ENCODE results near the gene CDC42EP4. TPM values are rescaled to one million over a fixed set of nuclear protein-coding genes. Genes with fewer than 3 reads are reported as not detected.

CDC42EP4 gene
- total RNA-seq, 1 experiment from 2014 or later: 60.1 TPM

DNA sequence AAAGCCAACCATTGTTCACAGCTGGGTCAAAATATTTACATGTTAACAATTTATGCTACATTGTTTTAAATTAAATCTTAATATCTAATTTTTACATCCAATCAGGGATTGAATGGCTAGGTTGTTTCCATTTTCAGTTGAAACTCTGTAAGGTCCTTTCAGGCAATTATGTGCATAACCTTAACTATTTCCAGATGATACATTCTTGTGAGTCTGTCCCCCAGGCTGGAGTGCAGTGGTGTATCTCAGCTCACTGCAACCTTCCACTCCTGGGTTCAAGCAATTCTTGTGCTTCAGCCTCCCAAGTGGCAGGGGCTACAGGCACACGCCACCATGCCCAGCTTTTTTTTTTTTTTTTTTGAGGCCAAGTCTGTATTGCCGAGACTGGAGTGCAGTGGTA lies 10.4 kb downstream of the CDC42EP4 start:
- BruUV-seq (replicated peaks): no TSS peak
- TF ChIP-seq, protein P1, sequence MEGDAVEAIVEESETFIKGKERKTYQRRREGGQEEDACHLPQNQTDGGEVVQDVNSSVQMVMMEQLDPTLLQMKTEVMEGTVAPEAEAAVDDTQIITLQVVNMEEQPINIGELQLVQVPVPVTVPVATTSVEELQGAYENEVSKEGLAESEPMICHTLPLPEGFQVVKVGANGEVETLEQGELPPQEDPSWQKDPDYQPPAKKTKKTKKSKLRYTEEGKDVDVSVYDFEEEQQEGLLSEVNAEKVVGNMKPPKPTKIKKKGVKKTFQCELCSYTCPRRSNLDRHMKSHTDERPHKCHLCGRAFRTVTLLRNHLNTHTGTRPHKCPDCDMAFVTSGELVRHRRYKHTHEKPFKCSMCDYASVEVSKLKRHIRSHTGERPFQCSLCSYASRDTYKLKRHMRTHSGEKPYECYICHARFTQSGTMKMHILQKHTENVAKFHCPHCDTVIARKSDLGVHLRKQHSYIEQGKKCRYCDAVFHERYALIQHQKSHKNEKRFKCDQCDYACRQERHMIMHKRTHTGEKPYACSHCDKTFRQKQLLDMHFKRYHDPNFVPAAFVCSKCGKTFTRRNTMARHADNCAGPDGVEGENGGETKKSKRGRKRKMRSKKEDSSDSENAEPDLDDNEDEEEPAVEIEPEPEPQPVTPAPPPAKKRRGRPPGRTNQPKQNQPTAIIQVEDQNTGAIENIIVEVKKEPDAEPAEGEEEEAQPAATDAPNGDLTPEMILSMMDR (IDR thresholded peaks at IDR 0.05; ENCODE audit: unreplicated experiment): no peak
- no peak overlapping the region for H3K4me3 Mint-ChIP-seq (ENCODE audit: low read depth, unreplicated experiment)
- DNase-seq: no peak
- peaks cover 44% of the 10 kb centered on the region for H3K4me1 Mint-ChIP-seq (ENCODE audit: low read depth, unreplicated experiment)
- CTCF ChIA-PET: interaction anchor here (0.6 to 0.7 kb wide), 3 partner anchors 9 to 889 kb away, joined by 3 to 4 read pairs (median 3); no protein-coding TSS in a partner anchor
- H3K36me3 Mint-ChIP-seq (ENCODE audit: insufficient read depth, unreplicated experiment): peaks cover 21% of the 10 kb centered on the region
- H3K9me3 Mint-ChIP-seq (ENCODE audit: low read depth, unreplicated experiment): no peaks in the 10 kb centered on the region
- intact Hi-C loops (cut with micrococcal nuclease; ENCODE audit: unreplicated experiment): no loop called here
- no peaks in the 10 kb centered on the region for H3K27me3 Mint-ChIP-seq (ENCODE audit: unreplicated experiment)
- H3K27ac Mint-ChIP-seq (ENCODE audit: unreplicated experiment): no peak overlapping the region

GRCh38 chr17:73300392-73300791 lies 11.4 kb downstream of the CDC42EP4 start:
- H3K9me3 Mint-ChIP-seq (ENCODE audit: low read depth, unreplicated experiment): no peaks in the 10 kb centered on the region
- DNase-seq: no peak
- BruUV-seq (replicated peaks): no TSS peak
- H3K27ac Mint-ChIP-seq (ENCODE audit: unreplicated experiment): peak overlapping the region; percentile 47
- intact Hi-C loops (cut with micrococcal nuclease; ENCODE audit: unreplicated experiment): no loop called here
- no peak overlapping the region for H3K4me3 Mint-ChIP-seq (ENCODE audit: low read depth, unreplicated experiment)
- CTCF ChIA-PET: interaction anchor here (0.5 to 0.6 kb wide), 2 partner anchors 158 to 1963 kb away, joined by 3 to 9 read pairs; no protein-coding TSS in a partner anchor
- peaks cover 21% of the 10 kb centered on the region for H3K36me3 Mint-ChIP-seq (ENCODE audit: insufficient read depth, unreplicated experiment)
- H3K4me1 Mint-ChIP-seq (ENCODE audit: low read depth, unreplicated experiment): peaks cover 40% of the 10 kb centered on the region
- H3K27me3 Mint-ChIP-seq (ENCODE audit: unreplicated experiment): no peaks in the 10 kb centered on the region
- TF ChIP-seq, protein P1 (IDR thresholded peaks at IDR 0.05; ENCODE audit: unreplicated experiment): no peak

DNA sequence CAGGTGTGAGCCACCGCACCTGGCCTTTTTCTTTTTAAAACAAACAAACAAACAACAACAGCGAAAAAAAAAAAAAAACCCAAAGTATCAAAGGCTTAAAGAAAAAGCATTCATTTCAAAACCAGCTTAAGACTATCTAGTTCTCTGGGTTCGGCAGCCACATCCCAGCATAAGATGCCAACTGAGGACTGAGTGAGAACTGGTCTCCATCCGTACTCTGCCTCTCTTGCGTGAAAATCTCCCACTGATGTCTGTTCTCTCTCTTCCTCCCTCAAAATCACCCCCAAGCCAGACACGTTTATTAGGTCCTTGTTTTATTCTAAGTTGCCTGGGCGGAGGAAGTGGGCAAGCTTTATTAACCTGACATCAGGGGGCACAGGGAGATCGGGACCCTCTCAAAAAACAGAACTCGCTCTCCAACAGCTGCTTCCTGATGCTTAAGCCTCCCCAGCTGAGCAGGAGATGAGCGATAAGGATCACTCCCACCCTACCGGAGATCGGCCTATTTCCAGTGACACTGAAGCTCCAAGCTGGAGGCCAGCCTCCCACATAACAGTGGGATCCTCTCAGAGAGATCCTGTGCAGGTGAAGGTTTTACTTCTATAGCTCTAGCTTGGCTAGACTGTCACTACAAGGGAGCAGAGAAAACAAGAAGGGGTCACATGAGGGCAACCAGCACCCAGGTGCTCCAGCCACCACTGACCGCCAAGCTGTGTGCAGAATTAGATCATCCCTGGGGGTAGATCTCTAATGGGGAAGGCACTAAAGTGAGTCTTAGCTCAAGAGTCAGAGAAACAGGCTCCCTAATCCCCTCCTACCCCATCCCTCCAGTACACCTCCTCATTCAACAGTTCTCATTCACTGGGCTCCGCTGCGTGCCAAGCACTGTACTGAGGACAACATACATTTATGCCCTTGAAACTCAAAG lies 13.6 kb downstream of the CDC42EP4 start:
- DNase-seq: no peak
- Mint-ChIP-seq H3K27me3 (ENCODE audit: unreplicated experiment) (no peaks in the 10 kb centered on the region), H3K4me1 (ENCODE audit: low read depth, unreplicated experiment) (peaks cover 29% of the 10 kb centered on the region), H3K4me3 (ENCODE audit: low read depth, unreplicated experiment) (no peak overlapping the region), H3K27ac (ENCODE audit: unreplicated experiment) (no peak overlapping the region), H3K9me3 (ENCODE audit: low read depth, unreplicated experiment) (no peaks in the 10 kb centered on the region), H3K36me3 (ENCODE audit: insufficient read depth, unreplicated experiment) (peaks cover 31% of the 10 kb centered on the region)
- CTCF ChIA-PET: interaction anchor here (0.6 to 1.2 kb wide), 4 partner anchors 10 to 550 kb away, joined by 3 to 5 read pairs (median 4); no protein-coding TSS in a partner anchor
- intact Hi-C loops (cut with micrococcal nuclease; ENCODE audit: unreplicated experiment): no loop called here
- BruUV-seq (replicated peaks): no TSS peak
- TF ChIP-seq, protein P1 (IDR thresholded peaks at IDR 0.05; ENCODE audit: unreplicated experiment): no peak

GRCh38 chr17:73293480-73293911 lies 18.3 kb downstream of the CDC42EP4 start:
- CTCF ChIA-PET: interaction anchor here (0.7 to 1.9 kb wide), 4 partner anchors 11 to 31 kb away, joined by 3 to 6 read pairs (median 5); partner anchors contain the start of gene CDC42EP4
- Mint-ChIP-seq H3K36me3 (ENCODE audit: insufficient read depth, unreplicated experiment) (peaks cover 52% of the 10 kb centered on the region), H3K27me3 (ENCODE audit: unreplicated experiment) (no peaks in the 10 kb centered on the region), H3K9me3 (ENCODE audit: low read depth, unreplicated experiment) (no peaks in the 10 kb centered on the region), H3K4me1 (ENCODE audit: low read depth, unreplicated experiment) (peaks cover 56% of the 10 kb centered on the region), H3K4me3 (ENCODE audit: low read depth, unreplicated experiment) (peak overlapping the region; percentile 45), H3K27ac (ENCODE audit: unreplicated experiment) (peak overlapping the region; percentile 91)
- intact Hi-C loops (cut with micrococcal nuclease; ENCODE audit: unreplicated experiment): loop anchor here (1.0 kb wide), 2 partner anchors 15 to 47 kb away; no protein-coding TSS in a partner anchor
- TF ChIP-seq, protein P1 (IDR thresholded peaks at IDR 0.05; ENCODE audit: unreplicated experiment): no peak
- no TSS peak for BruUV-seq (replicated peaks)
- peak; percentile 79 for DNase-seq
